Right hindlimb (tissue), 1 donor: ENCODE results near the gene RNGTT.
A peak's percentile ranks its signal among the peaks of the same experiment; 100 is the strongest.
"Not testable (repeated sequence)": the region's sequence is repeated elsewhere in the genome, so short reads cannot be mapped to it uniquely, and the experiment has no call there.

ENCODE experiments used
- DNase-seq: peaks from one replicate; pipeline ENCODE4 v3.0.0-alpha.2; 2018

Gene RNGTT

DNA sequence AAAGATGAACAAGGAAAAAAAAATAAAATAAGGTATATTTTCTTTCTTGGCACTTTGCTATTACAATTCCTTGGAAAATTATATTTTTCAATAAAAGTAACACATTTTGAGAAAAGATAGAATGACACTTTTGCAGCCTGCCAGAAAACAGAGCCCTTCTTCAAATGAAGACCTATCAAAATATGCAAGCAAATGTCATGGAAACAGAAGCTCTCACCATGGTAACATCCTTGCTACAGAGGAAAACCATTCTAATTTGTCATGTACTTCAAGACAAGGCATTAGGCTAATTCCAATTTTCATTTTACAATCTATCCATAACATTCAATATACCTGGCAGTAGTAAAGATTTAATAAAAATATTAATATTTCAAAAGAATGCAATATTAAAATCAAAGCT lies 177.9 kb downstream of the RNGTT start:
- DNase-seq, result no peak

- DNase-seq, result peak; percentile 42
These were observed 182.6 kb downstream of the RNGTT start for GRCh38 chr6:88780714-88781389.

DNA sequence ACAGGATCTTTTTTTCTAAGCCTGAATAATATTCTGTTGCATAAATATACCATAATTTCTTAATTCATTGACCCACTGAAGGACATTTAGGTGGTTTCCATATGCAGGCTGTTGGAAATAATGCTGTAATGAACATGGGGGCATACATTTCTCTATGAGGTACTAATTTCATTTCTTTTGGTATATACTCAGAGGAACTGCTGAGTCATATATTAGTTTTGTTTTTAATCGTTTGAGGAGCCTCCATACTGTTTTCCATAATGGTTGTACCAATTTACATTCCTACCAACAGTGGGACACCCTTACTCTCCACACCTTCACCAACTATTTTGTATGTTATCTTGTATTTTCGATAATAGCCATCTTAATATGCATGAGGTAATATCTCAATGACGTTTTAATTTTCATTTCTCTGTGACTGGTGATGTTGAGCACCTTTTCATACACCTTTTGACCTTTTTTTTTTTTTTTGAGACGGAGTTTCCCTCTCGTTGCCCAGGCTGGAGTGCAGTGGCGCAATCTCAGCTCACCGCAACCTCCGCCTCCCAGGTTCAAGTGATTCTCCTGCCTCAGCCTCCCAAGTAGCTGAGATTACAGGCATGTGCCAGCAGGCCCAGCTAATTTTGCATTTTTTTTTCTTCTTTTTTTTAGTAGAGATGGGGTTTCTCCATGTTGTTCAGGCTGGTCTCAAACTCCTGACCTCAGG lies 187.4 kb downstream of the RNGTT start:
- no peak for DNase-seq

- DNase-seq, result not testable (repeated sequence)
These were observed 195.3 kb downstream of the RNGTT start for GRCh38 chr6:88768114-88768513.

DNA sequence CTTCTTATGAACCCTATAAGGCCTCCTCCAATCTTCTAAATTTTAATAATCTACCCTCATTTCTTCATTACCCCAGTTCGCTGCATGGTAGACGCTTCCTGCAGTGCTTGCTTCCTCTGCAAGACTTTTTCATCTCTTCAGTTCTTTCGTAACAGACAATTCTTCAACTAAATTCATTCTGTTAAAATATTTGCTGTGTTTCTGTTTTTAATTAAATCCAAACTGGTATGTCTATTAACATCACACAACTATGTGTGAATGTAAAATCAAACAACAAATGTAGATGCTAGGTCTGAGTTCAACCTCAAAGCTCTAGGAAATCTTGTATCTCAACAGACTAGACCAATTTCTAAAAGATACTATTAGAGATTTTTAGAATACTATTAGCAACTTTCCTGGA lies 199.3 kb downstream of the RNGTT start:
- DNase-seq, result no peak

DNA sequence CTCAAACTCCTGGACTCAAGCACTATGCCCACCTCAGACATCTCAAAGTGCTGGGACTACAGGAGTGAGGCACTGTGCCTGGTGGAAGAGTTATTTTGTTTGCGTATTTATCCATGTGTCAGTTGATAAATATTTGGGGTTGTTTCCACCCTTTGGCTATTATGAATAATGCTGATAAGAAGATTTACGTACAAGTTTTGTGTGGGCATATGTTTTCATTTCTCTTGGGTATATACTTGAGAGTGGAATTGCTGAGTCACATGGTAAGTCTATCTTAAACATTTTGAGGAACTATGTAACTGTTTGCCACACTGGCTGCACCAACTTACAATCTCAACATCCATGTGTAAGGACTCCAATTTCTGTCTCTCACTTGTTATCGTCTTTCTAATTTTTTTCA lies 200.3 kb downstream of the RNGTT start:
- no peak for DNase-seq

- no peak for DNase-seq
These were observed 202.0 kb downstream of the RNGTT start for GRCh38 chr6:88761237-88762031.

DNA sequence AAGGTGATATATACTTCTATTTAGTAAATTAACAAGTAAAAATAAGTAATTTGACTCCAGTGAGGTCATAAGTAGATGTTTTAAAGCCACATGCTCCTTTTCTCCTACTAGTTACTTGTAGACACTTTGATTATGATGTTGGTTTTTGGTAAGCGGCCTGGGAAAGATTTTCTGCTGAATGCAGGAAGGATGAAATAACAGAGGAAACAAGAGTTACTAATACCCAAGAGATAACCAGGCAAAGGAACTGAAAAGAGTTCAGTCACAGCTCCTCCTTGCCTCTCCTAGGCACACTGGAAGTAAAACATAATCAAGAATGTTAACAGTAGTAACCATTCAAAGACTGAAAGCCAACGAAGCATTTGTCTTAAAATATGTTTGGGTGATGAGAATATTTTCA lies 203.3 kb downstream of the RNGTT start:
- no peak for DNase-seq

DNA sequence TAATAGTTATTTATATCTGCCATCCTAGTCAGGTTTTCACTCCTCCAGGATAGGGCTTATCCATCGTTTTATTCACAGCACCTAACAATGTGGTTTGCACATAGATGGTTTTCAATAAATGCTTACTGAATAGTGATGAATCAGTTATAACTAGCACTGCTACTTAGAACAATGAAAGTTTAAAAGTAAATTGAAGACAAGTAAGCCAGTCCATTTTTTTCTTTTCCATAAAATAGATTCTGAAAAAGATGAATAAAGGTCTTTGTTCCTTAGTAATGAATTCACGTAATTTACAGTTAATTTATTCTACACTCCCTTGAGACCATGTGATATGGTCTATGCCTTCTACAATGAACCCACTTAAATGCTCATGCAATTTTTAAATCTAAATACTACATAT lies 212.5 kb downstream of the RNGTT start:
- DNase-seq, result no peak

- no peak for DNase-seq
These were observed 213.6 kb downstream of the RNGTT start for GRCh38 chr6:88749849-88750248.

DNA sequence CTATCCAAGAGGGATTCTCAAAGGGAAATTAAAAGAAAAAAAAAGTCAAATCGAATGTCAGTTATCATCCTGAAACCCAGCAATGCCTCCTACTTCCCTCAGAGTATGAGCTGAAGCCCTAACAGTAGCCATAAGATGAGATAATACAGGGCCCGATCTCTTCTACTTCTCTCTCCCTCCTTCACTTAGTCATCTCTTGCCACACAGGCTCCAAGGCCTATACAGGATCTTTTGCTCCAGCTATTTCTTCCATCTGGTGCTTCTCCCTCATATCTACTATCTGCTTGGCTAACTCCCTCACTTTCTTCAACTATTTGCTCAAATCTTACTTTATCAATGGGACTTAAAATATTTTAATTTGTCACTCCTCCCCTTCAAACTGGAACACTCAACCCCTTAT lies 215.3 kb downstream of the RNGTT start:
- DNase-seq, result no peak

DNA sequence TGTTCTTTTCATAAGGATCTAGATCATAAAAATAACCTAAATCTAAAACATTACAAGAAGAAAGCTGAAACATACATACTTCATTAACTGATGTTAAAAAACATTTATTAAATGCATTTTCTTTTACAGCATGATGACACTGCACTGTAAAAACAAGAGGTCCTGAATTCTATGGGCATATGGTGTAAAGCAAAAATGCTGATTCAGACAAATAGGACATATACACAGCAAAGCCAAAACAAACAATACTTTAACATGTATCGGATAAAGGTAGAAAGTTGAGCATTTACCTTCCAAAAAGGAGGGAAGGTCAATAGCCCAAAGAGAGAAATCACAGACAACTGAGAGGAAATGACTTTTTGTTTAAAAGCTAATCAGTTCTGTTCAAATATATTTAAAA lies 221.5 kb downstream of the RNGTT start:
- DNase-seq, result no peak

- DNase-seq, result no peak
These were observed 222.3 kb downstream of the RNGTT start for GRCh38 chr6:88741071-88741470.

DNA sequence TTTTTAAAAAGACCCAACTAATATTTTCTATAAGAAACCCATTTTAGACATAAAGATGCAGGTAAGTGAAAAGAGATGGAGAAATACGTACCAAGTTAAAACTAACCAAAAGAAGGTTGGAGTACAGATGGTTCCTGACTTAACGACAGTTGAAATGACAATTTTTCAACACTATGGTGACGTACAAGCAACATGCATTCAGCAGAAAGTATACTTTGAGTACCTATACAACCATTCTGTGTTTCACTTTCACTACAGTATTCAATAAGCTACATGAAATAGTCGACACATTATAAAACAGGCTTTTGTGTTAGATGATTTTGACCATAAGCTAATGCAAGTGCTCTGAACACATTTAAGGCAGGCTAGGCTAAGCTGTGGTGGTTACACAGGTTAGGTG lies 228.9 kb downstream of the RNGTT start:
- no peak for DNase-seq

DNA sequence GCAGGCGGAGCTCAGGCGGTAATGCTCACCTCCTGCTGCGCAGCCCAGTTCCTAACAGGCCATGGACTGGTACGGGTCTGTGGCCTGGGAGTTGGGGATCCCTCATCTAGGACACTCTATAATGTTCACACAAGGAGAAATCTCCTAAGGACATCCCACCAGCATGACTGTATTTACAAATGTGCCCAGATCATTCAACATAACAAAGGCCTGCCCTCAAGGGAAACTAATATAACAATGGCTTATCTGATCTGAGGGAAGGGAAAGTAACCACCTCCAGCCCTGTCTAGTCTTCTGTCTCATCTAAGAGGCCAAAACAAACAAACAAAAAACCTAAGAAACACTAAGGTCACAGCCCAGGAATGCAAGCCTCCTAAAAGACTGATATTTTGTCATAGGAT lies 232.8 kb downstream of the RNGTT start:
- DNase-seq, result no peak

DNA sequence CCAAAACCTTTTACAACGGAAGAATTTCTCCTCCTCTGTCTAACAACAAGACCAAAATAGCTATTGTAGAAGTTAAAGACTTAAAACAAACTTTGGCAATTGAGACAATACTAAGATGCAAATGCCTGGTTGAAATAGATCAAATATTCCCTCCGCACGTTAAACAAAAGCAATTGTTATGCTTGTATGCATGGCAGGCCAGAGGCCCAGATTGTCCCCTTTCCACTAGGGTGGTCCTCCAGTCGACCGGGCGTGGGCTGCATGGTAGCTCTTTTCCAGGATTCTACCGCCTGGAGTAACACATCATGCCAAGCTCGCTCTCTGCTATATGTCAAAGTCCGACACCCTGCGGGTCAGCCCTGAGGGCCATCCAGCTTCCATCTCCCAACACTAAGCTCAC lies 234.7 kb downstream of the RNGTT start:
- DNase-seq, result no peak

- DNase-seq, result not testable (repeated sequence)
These were observed 237.0 kb downstream of the RNGTT start for GRCh38 chr6:88726409-88726808.

GRCh38 chr6:88725111-88725975 lies 238.1 kb downstream of the RNGTT start:
- peak; percentile 29 for DNase-seq

GRCh38 chr6:88722686-88723085 lies 240.7 kb downstream of the RNGTT start:
- DNase-seq, result no peak

GRCh38 chr6:88716399-88716798 lies 247.0 kb downstream of the RNGTT start:
- not testable (repeated sequence) for DNase-seq

DNA sequence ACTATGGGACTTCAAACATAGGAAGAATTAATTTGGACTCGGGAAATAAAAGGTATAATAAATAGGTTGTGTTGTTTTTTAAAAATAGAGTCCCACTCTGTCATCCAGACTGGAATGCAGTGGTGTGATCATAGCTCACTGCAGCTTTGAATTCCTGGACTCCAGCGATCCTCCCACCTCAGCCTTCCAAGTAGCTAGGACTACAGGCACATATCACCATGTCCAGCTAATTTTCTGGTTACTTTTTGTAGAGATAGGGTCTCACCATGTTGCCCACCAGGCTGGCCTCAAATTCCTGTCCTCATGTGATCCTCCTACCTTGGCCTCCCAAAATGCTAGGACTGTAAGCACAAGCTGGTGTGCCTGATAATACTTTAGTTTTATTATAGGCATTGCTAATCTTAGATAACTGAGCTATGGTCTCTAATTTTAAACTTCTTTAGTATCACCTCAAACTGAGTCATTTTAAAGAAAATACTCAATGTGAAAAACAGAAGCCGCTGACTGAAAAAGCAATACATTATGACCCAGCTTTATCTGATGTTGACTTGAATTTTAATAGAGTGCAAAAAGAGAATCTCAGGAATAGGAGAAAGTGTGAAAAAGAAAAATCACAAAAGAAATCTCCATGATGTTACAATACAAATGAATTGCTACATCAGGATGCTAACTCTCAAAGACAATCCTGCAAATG lies 251.0 kb downstream of the RNGTT start:
- no peak for DNase-seq

DNA sequence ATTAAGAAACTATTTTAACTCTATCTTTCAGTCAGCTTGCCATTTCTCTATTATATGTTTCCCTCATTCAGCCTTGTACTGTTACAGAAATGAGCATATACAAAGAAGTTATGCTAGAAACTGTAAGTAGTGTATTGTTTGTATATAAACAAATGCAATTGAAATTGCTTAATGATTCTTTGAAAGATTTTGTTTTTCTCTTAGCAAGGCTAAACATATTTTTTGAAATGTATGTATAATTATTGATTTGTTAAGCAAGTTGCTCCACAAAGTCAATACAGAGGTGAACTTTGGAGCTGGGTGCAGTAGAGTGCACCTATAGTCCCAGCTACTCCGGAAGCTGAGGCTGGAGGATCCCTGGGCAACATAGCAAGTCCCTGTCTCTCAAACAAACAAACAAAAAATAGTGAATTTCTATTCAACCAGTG lies 253.6 kb downstream of the RNGTT start:
- DNase-seq, result no peak
